ENCODE measurements around the gene LCAT.
"Not testable (repeated sequence)": the region's sequence is repeated elsewhere in the genome, so short reads cannot be mapped to it uniquely, and the experiment has no call there.

LCAT gene

GRCh38 chr16:67922740-67923139 is 21.2 kb downstream of the LCAT start:
- H3K27ac ChIP-seq, result no peak overlapping the region
- DNase-seq (ENCODE audit: low spot score), result no peak
- H3K4me3 ChIP-seq, result no peak overlapping the region
- TF ChIP-seq CTCF (IDR thresholded peaks at IDR 0.05), result no peak

- H3K27ac ChIP-seq, result no peak overlapping the region
- H3K4me3 ChIP-seq, result no peak overlapping the region
- DNase-seq (ENCODE audit: low spot score), result no peak
- TF ChIP-seq CTCF (IDR thresholded peaks at IDR 0.05), result no peak
Observed at GRCh38 chr16:67922221-67922620, 21.7 kb downstream of the LCAT start.

GRCh38 chr16:67919622-67920221 is 24.2 kb downstream of the LCAT start:
- H3K27ac ChIP-seq, result no peak overlapping the region
- no peak overlapping the region for H3K4me3 ChIP-seq
- TF ChIP-seq CTCF (IDR thresholded peaks at IDR 0.05), result no peak
- DNase-seq (ENCODE audit: low spot score), result no peak

GRCh38 chr16:67917852-67918236 is 26.1 kb downstream of the LCAT start:
- no peak for DNase-seq (ENCODE audit: low spot score)

GRCh38 chr16:67917140-67917851 is 26.6 kb downstream of the LCAT start:
- no peak for TF ChIP-seq CTCF (IDR thresholded peaks at IDR 0.05)
- Histone ChIP-seq H3K4me3 (no peak overlapping the region), H3K27ac (peak overlapping the region; percentile 14 to 56)
- DNase-seq (ENCODE audit: low spot score), result no peak

More at GRCh38 chr16:67917852-67918236, 26.1 kb downstream of the LCAT start:
- TF ChIP-seq CTCF (IDR thresholded peaks at IDR 0.05), result no peak
- Histone ChIP-seq H3K4me3 (no peak overlapping the region), H3K27ac (peak overlapping the region; percentile 14 to 56)

DNA sequence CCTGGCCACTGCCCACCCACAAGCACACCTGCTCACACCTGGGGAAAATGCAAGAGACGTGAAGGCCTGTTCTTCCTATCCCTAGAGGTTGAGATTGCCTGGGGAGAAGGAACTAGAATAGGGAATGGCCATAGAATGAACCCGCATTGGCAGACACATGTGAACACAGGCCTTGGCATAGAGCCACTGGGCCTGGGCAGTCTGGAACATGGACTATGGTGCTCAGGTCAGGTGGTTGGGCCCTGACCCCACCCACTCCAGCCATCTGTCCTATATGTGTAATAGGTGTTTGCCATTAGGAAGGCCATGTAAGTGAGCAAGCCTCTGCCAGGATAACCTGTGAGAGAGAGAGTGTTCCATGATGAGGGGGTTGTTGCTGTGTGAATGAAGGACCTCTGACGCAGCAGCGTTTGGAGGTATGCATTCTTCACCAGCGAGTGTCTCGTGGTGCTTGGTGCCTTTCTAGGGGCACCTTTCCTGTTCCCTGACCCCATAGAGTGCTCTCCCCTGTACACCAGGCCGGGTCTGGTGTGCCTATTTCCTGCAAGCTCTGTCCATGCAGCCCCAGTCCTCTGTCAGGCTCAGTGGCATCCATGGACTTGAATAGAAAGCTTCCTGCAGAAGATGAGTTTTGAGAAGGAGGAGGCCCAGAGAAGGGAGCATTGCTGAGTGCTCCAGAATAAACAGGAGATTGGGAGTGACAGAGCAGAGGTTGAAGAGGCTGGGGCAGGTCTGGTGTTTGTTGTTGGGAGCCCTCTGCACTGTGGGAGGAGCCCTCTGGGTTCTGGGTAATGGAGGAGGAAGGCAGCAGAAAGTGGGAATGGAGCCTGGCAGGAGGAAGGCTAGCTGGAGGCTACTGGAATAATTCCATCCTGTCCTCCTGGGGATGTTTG is 27.8 kb downstream of the LCAT start:
- no peak overlapping the region for H3K4me3 ChIP-seq
- peak overlapping the region in 1 of 2 donors; percentile 11 for H3K27ac ChIP-seq
- DNase-seq (ENCODE audit: low spot score), result no peak
- no peak for TF ChIP-seq CTCF (IDR thresholded peaks at IDR 0.05)

GRCh38 chr16:67915496-67915769 is 28.5 kb downstream of the LCAT start:
- H3K4me3 ChIP-seq; DNase-seq (ENCODE audit: low spot score); H3K27ac ChIP-seq: not testable (repeated sequence)
